SU-DHL-6 (cell line): Measurements from ENCODE around the gene MATCAP1.

ENCODE experiments used
- H2AFZ ChIP-seq: fragments of 200-600 bp; sonication (generic); 2 replicates; pipeline ENCODE4 v1.6.1; 2014; ENCODE audit warnings: low read depth, mild to moderate bottlenecking, moderate library complexity, mixed read lengths, antibody characterized with exemption, low read length; ENCODE audit not compliant: severe bottlenecking
- H3F3A ChIP-seq: fragments of 200-600 bp; shearing (Covaris generic); 2 replicates; pipeline ENCODE4 v1.6.0; 2016; ENCODE audit warnings: antibody characterized with exemption, mild to moderate bottlenecking; ENCODE audit not compliant: insufficient read depth
- H3K27ac ChIP-seq: fragments of 200-600 bp; sonication (generic); 2 replicates; pipeline ENCODE4 v1.5.1; 2016; ENCODE audit warnings: low read depth, mild to moderate bottlenecking, low read length, moderate library complexity, mixed read lengths
- H3K27me3 ChIP-seq: fragments of 200-600 bp; sonication (generic), shearing (Covaris generic); 2 replicates; pipeline ENCODE4 v1.6.0; 2014; ENCODE audit warnings: mild to moderate bottlenecking, low read length
- H3K36me3 ChIP-seq: fragments of 200-600 bp; sonication (generic); 2 replicates; pipeline ENCODE4 v1.6.1; 2014; ENCODE audit warnings: mild to moderate bottlenecking, low read length, mixed read lengths
- H3K4me2 ChIP-seq: fragments of 300-600, 200-600 bp; shearing (Covaris generic), sonication (generic); 2 replicates; pipeline ENCODE4 v1.6.0; 2014; ENCODE audit warnings: low read length, low read depth, mild to moderate bottlenecking; ENCODE audit not compliant: poor library complexity, severe bottlenecking
- H3K4me3 ChIP-seq: fragments of 200-600 bp; sonication (generic); 2 replicates; pipeline ENCODE4 v1.5.1; 2014; ENCODE audit warnings: antibody characterized with exemption, low read length, mild to moderate bottlenecking, mixed read lengths; ENCODE audit not compliant: insufficient read depth, poor library complexity, severe bottlenecking
- H3K79me2 ChIP-seq: fragments of 200-600 bp; sonication (generic); 2 replicates; pipeline ENCODE4 v1.6.1; 2014; ENCODE audit warnings: mild to moderate bottlenecking, low read length, moderate library complexity; ENCODE audit not compliant: insufficient read depth
- H3K9ac ChIP-seq: fragments of 200-600 bp; sonication (generic); 2 replicates; pipeline ENCODE4 v1.7.0; 2014; ENCODE audit warnings: mild to moderate bottlenecking, low read length
- H3K9me2 ChIP-seq: fragments of 200-600 bp; sonication (generic); replicated peaks from 2 replicates; pipeline ENCODE4 v1.6.1; 2014; ENCODE audit warnings: low read length; ENCODE audit not compliant: insufficient read depth
- H3K9me3 ChIP-seq: fragments of 200-600 bp; sonication (generic); 2 replicates; pipeline ENCODE4 v1.6.1; 2014; ENCODE audit warnings: low read length, mixed read lengths; ENCODE audit not compliant: insufficient read depth
- H4K20me1 ChIP-seq: fragments of 200-600 bp; sonication (generic); 2 replicates; pipeline ENCODE4 v1.6.1; 2014; ENCODE audit warnings: low read depth, mild to moderate bottlenecking, antibody characterized with exemption, low read length, moderate library complexity, mixed read lengths
- CTCF ChIP-seq: fragments of 200-600 bp; sonication (generic); IDR thresholded peaks from one replicate; pipeline ENCODE4 v1.5.1; 2017; ENCODE audit warnings: antibody characterized with exemption, mild to moderate bottlenecking, low read length, moderate library complexity; ENCODE audit not compliant: insufficient read depth, poor library complexity, severe bottlenecking
- EZH2phosphoT487 ChIP-seq: fragments of 200-600 bp; sonication (generic), shearing (Covaris generic); conservative IDR thresholded peaks from 2 replicates; pipeline ENCODE4 v1.6.1; 2018; ENCODE audit warnings: mild to moderate bottlenecking, antibody characterized with exemption, low read length, moderate library complexity, mixed read lengths

The MATCAP1 gene

GRCh38 chr16:67190448-67191399 is 7.0 kb upstream of the MATCAP1 start:
- no peak overlapping the region for H3K9ac ChIP-seq
- TF ChIP-seq CTCF, result no peak
- no peak for TF ChIP-seq EZH2phosphoT487
- H3K9me3 ChIP-seq, result no peaks in the 10 kb centered on the region
- H3K36me3 ChIP-seq, result no peaks in the 10 kb centered on the region
- no peaks in the 10 kb centered on the region for H3K27me3 ChIP-seq
- H3K79me2 ChIP-seq, result peaks cover 24% of the 10 kb centered on the region
- H3K9me2 ChIP-seq, result no peaks in the 10 kb centered on the region
- no peaks in the 10 kb centered on the region for H4K20me1 ChIP-seq
- no peak overlapping the region for H3K27ac ChIP-seq
- H3K4me2 ChIP-seq, result no peak overlapping the region
- peak overlapping the region; percentile 66 for H2AFZ ChIP-seq
- H3K4me3 ChIP-seq, result no peak overlapping the region
- H3F3A ChIP-seq, result no peaks in the 10 kb centered on the region

GRCh38 chr16:67190041-67190440 is 6.3 kb upstream of the MATCAP1 start, which contains the start of gene EXOC3L1:
Gene EXOC3L1, minus strand, starts transcription at chr16:67190136. Its CDS starts 460 bp downstream, at chr16:67189676.
- H3K79me2 ChIP-seq, result peaks cover 24% of the 10 kb centered on the region
- H3K4me3 ChIP-seq, result no peak within 1 kb of the TSS
- H3K9me3 ChIP-seq, result no peaks in the 10 kb centered on the region
- no peaks in the 10 kb centered on the region for H4K20me1 ChIP-seq
- no peaks in the 10 kb centered on the region for H3F3A ChIP-seq
- no peak within 1 kb of the TSS for H3K9ac ChIP-seq
- H3K27me3 ChIP-seq, result no peaks in the 10 kb centered on the region
- H3K36me3 ChIP-seq, result no peaks in the 10 kb centered on the region
- H3K4me2 ChIP-seq, result no peak within 1 kb of the TSS
- no peak within 1 kb of the TSS for H2AFZ ChIP-seq
- no peak within 1 kb of the TSS for H3K27ac ChIP-seq
- TF ChIP-seq EZH2phosphoT487 (no peak), CTCF (no peak)
- no peaks in the 10 kb centered on the region for H3K9me2 ChIP-seq

GRCh38 chr16:67188798-67189197 is 5.0 kb upstream of the MATCAP1 start:
- H3K79me2 ChIP-seq, result peaks cover 17% of the 10 kb centered on the region
- no peaks in the 10 kb centered on the region for H3K27me3 ChIP-seq
- TF ChIP-seq CTCF, result no peak
- TF ChIP-seq EZH2phosphoT487, result no peak
- no peak overlapping the region for H3K27ac ChIP-seq
- H3K9me3 ChIP-seq, result no peaks in the 10 kb centered on the region
- H3K4me2 ChIP-seq, result no peak overlapping the region
- H3F3A ChIP-seq, result no peaks in the 10 kb centered on the region
- H3K4me3 ChIP-seq, result no peak overlapping the region
- H4K20me1 ChIP-seq, result no peaks in the 10 kb centered on the region
- no peaks in the 10 kb centered on the region for H3K9me2 ChIP-seq
- H3K9ac ChIP-seq, result no peak overlapping the region
- H2AFZ ChIP-seq, result no peak overlapping the region
- H3K36me3 ChIP-seq, result no peaks in the 10 kb centered on the region
